OCI-LY7 (cell line): ENCODE results near the gene CXCR6. TPM values are rescaled to one million over a fixed set of nuclear protein-coding genes. Genes with fewer than 3 reads are reported as not detected.

Source experiments
- BruUV-seq: library from RNA; stranded (reverse); fragments of 400-500 nt; replicated peaks from 2 replicates; lab custom pipeline; 2021; lab: Mats Ljungman, UMichigan
- CTCF ChIA-PET: fragments of 300-600 bp; sonication (Branson Sonifier 250); formaldehyde crosslinking; loops from one replicate; lab custom pipeline; 2022; ENCODE audit warnings: antibody characterized with exemption; ENCODE audit not compliant: unreplicated experiment; lab: Charles Lee
- POLR2A ChIA-PET: fragments of 300-600 bp; sonication (Branson Sonifier 250); formaldehyde crosslinking; loops from one replicate; lab custom pipeline; 2022; ENCODE audit warnings: antibody characterized with exemption; lab: Charles Lee
- DNase-seq: peaks from one replicate; pipeline ENCODE4 v3.0.0-alpha.2; 2015; ENCODE audit warnings: low spot score
- H2AFZ ChIP-seq: fragments of 200-600 bp; sonication (generic), shearing (Covaris generic); 2 replicates; pipeline ENCODE4 v1.6.1; 2014; ENCODE audit warnings: mild to moderate bottlenecking, antibody characterized with exemption, low read length, moderate library complexity
- H3K27ac ChIP-seq: fragments of 200-600 bp; sonication (generic); 2 replicates; pipeline ENCODE4 v1.5.1; 2014; ENCODE audit warnings: mixed run types, low read depth, mild to moderate bottlenecking, moderate library complexity, low read length, inconsistent platforms; ENCODE audit not compliant: poor library complexity, severe bottlenecking
- H3K36me3 ChIP-seq: fragments of 200-600 bp; sonication (generic); 2 replicates; pipeline ENCODE4 v1.6.1; 2014; ENCODE audit warnings: mild to moderate bottlenecking, antibody characterized with exemption, low read length, moderate library complexity, mixed read lengths; ENCODE audit not compliant: insufficient read depth
- H3K4me1 ChIP-seq: fragments of 200-600 bp; sonication (generic); 2 replicates; pipeline ENCODE4 v1.5.1; 2014; ENCODE audit warnings: mild to moderate bottlenecking, low read length; ENCODE audit not compliant: insufficient read depth, poor library complexity, severe bottlenecking
- H3K4me2 ChIP-seq: fragments of 200-600 bp; sonication (generic); 2 replicates; pipeline ENCODE4 v1.6.1; 2014; ENCODE audit warnings: mild to moderate bottlenecking, low read length
- H3K4me3 ChIP-seq: fragments of 200-600 bp; sonication (generic); 2 replicates; pipeline ENCODE4 v1.5.1; 2014; ENCODE audit warnings: mild to moderate bottlenecking, low read depth, low read length; ENCODE audit not compliant: poor library complexity, severe bottlenecking
- H3K79me2 ChIP-seq: fragments of 200-600 bp; sonication (generic); 2 replicates; pipeline ENCODE4 v1.6.1; 2016; ENCODE audit warnings: low read depth, mild to moderate bottlenecking, low read length, moderate library complexity, mixed read lengths; ENCODE audit not compliant: insufficient read depth
- H3K9me2 ChIP-seq: fragments of 200-600 bp; sonication (generic); 2 replicates; pipeline ENCODE4 v1.6.1; 2016; ENCODE audit warnings: mild to moderate bottlenecking, low read length, mixed read lengths; ENCODE audit not compliant: insufficient read depth
- H3K9me3 ChIP-seq: fragments of 200-600 bp; sonication (generic); 2 replicates; pipeline ENCODE4 v1.6.1; 2014; ENCODE audit warnings: mild to moderate bottlenecking, mixed run types, low read length, mixed read lengths
- H4K20me1 ChIP-seq: fragments of 200-600 bp; sonication (generic); 2 replicates; pipeline ENCODE4 v1.6.1; 2014; ENCODE audit warnings: mild to moderate bottlenecking, antibody characterized with exemption, low read length, moderate library complexity, mixed read lengths; ENCODE audit not compliant: insufficient read depth
- CTCF ChIP-seq: fragments of 200-600 bp; sonication (generic); conservative IDR thresholded peaks from 2 replicates; pipeline ENCODE4 v1.5.1; 2014; ENCODE audit warnings: mild to moderate bottlenecking, antibody characterized with exemption, low read length, moderate library complexity, mixed read lengths
- EZH2phosphoT487 ChIP-seq: fragments of 200-600 bp; sonication (generic); IDR thresholded peaks from 2 replicates; pipeline ENCODE4 v1.6.1; 2018; ENCODE audit warnings: low read depth, borderline replicate concordance, mild to moderate bottlenecking, mixed run types, antibody characterized with exemption, low read length, moderate library complexity, mixed read lengths
- intact Hi-C: fragments of 100-400 bp; cut with micrococcal nuclease; formaldehyde crosslinking; loops from one replicate; pipeline ENCODE4 v1.10.0; 2022; ENCODE audit not compliant: unreplicated experiment
- total RNA-seq, 2 experiments: library from RNA; depleted of rRNA in 1 of 2; stranded (reverse); fragments of >200 nt in 1 of 2; shearing (Covaris generic) in 1 of 2; gene quantifications; 2 replicates each; pipeline ENCODE4 v1.2.3, GENCODE V29; 2014 to 2022

Gene CXCR6
- total RNA-seq, 2 experiments from 2014 or later = not detected

GRCh38 chr3:45940004-45940780 is 3.1 kb upstream of the CXCR6 start:
- Histone ChIP-seq H2AFZ (no peak overlapping the region), H3K79me2 (no peaks in the 10 kb centered on the region), H3K4me1 (no peaks in the 10 kb centered on the region), H3K9me3 (no peaks in the 10 kb centered on the region), H4K20me1 (no peaks in the 10 kb centered on the region), H3K4me2 (no peak overlapping the region), H3K9me2 (no peaks in the 10 kb centered on the region), H3K27ac (no peak overlapping the region), H3K36me3 (peaks cover 27% of the 10 kb centered on the region), H3K4me3 (no peak overlapping the region)
- DNase-seq = no peak
- CTCF ChIA-PET = no interaction called here
- no peak for TF ChIP-seq EZH2phosphoT487
- no peak for TF ChIP-seq CTCF
- POLR2A ChIA-PET = no interaction called here
- no TSS peak for BruUV-seq
- intact Hi-C loops = no loop called here

- H4K20me1 ChIP-seq = no peaks in the 10 kb centered on the region
- no peaks in the 10 kb centered on the region for H3K79me2 ChIP-seq
- H3K27ac ChIP-seq = no peak overlapping the region
- H2AFZ ChIP-seq = no peak overlapping the region
- POLR2A ChIA-PET = no interaction called here
- H3K4me3 ChIP-seq = no peak overlapping the region
- no TSS peak for BruUV-seq
- DNase-seq = no peak
- H3K4me1 ChIP-seq = no peaks in the 10 kb centered on the region
- peaks cover 20% of the 10 kb centered on the region; the same call in 1 of the 2 replicates for H3K36me3 ChIP-seq
- intact Hi-C loops = no loop called here
- no peaks in the 10 kb centered on the region for H3K9me3 ChIP-seq
- no peaks in the 10 kb centered on the region for H3K9me2 ChIP-seq
- TF ChIP-seq CTCF (no peak), EZH2phosphoT487 (no peak)
- CTCF ChIA-PET = no interaction called here
- no peak overlapping the region for H3K4me2 ChIP-seq
These were observed 2.4 kb upstream of the CXCR6 start for GRCh38 chr3:45940781-45941365.
